ENCODE measurements around the gene NSG2. TPM values are rescaled to one million over a fixed set of nuclear protein-coding genes. Genes with fewer than 3 reads are reported as not detected.
A peak's percentile ranks its signal among the peaks of the same experiment; 100 is the strongest.
"Not testable (repeated sequence)": the region's sequence is repeated elsewhere in the genome, so short reads cannot be mapped to it uniquely, and the experiment has no call there.

Gene NSG2
- 2.7 TPM for polyA plus RNA-seq (2013, experiment 1 of 2)
- polyA plus RNA-seq (2013, experiment 2 of 2), result 0.71 TPM

- Histone ChIP-seq H3K4me1 (ENCODE audit: control insufficient read depth, insufficient read depth, low read length, poor library complexity, severe bottlenecking) (no peaks in the 10 kb centered on the region), H3K36me3 (ENCODE audit: control insufficient read depth, insufficient read depth, low read length) (no peaks in the 10 kb centered on the region), H3K9me3 (ENCODE audit: control insufficient read depth, low read length) (no peaks in the 10 kb centered on the region), H3K4me3 (ENCODE audit: extremely low read depth, insufficient read depth, low read length, poor library complexity, severe bottlenecking) (no peak within 1 kb of the TSS), H3K27ac (ENCODE audit: low read depth, low read length, severe bottlenecking) (no peak within 1 kb of the TSS)
- WGBS, 2 experiments (ENCODE audit: insufficient coverage in 2 of 2), result 0 to 2% methylated on average over 7 to 13 of the region's 17 CpGs
These were observed at the start of gene NSG2 for GRCh38 chr5:174045470-174046025. TSS of gene NSG2 (plus strand) at chr5:174045706. CDS start at chr5:174046756, 1,050 bp downstream.

- Histone ChIP-seq H3K36me3 (ENCODE audit: control insufficient read depth, insufficient read depth, low read length) (no peaks in the 10 kb centered on the region), H3K4me1 (ENCODE audit: control insufficient read depth, insufficient read depth, low read length, poor library complexity, severe bottlenecking) (no peaks in the 10 kb centered on the region), H3K27ac (ENCODE audit: low read depth, low read length, severe bottlenecking) (no peak overlapping the region), H3K4me3 (ENCODE audit: extremely low read depth, insufficient read depth, low read length, poor library complexity, severe bottlenecking) (no peak overlapping the region), H3K9me3 (ENCODE audit: control insufficient read depth, low read length) (no peaks in the 10 kb centered on the region)
- 82 to 89% methylated on average over 3 to 4 of the region's 4 CpGs for WGBS, 2 experiments (ENCODE audit: insufficient coverage in 2 of 2)
These were observed 48.2 kb upstream of the NSG2 start for GRCh38 chr5:173997331-173997730.

- Histone ChIP-seq H3K27ac (ENCODE audit: low read depth, low read length, severe bottlenecking) (no peak overlapping the region), H3K4me3 (ENCODE audit: extremely low read depth, insufficient read depth, low read length, poor library complexity, severe bottlenecking) (no peak overlapping the region), H3K9me3 (ENCODE audit: control insufficient read depth, low read length) (no peaks in the 10 kb centered on the region), H3K4me1 (ENCODE audit: control insufficient read depth, insufficient read depth, low read length, poor library complexity, severe bottlenecking) (no peaks in the 10 kb centered on the region), H3K36me3 (ENCODE audit: control insufficient read depth, insufficient read depth, low read length) (no peaks in the 10 kb centered on the region)
- WGBS, 2 experiments (ENCODE audit: insufficient coverage in 2 of 2), result 100% methylated on average over 1 of the region's 4 CpGs
These were observed 47.0 kb upstream of the NSG2 start for GRCh38 chr5:173998531-173998930.

- no peaks in the 10 kb centered on the region for H3K4me1 ChIP-seq (ENCODE audit: control insufficient read depth, insufficient read depth, low read length, poor library complexity, severe bottlenecking)
- H3K27ac ChIP-seq (ENCODE audit: low read depth, low read length, severe bottlenecking), result no peak overlapping the region
- no peaks in the 10 kb centered on the region for H3K9me3 ChIP-seq (ENCODE audit: control insufficient read depth, low read length)
- H3K4me3 ChIP-seq (ENCODE audit: extremely low read depth, insufficient read depth, low read length, poor library complexity, severe bottlenecking), result no peak overlapping the region
- 100% methylated on average over 1 of the region's 4 CpGs; no CpG with 5 or more reads in 1 of the 2 experiments for WGBS, 2 experiments (ENCODE audit: insufficient coverage in 2 of 2)
- no peaks in the 10 kb centered on the region for H3K36me3 ChIP-seq (ENCODE audit: control insufficient read depth, insufficient read depth, low read length)
These were observed 45.4 kb upstream of the NSG2 start for GRCh38 chr5:174000076-174000475.

GRCh38 chr5:174003795-174004194 lies 41.7 kb upstream of the NSG2 start:
- no peaks in the 10 kb centered on the region for H3K36me3 ChIP-seq (ENCODE audit: control insufficient read depth, insufficient read depth, low read length)
- no peaks in the 10 kb centered on the region for H3K4me1 ChIP-seq (ENCODE audit: control insufficient read depth, insufficient read depth, low read length, poor library complexity, severe bottlenecking)
- H3K27ac ChIP-seq (ENCODE audit: low read depth, low read length, severe bottlenecking), result no peak overlapping the region
- H3K4me3 ChIP-seq (ENCODE audit: extremely low read depth, insufficient read depth, low read length, poor library complexity, severe bottlenecking), result no peak overlapping the region
- H3K9me3 ChIP-seq (ENCODE audit: control insufficient read depth, low read length), result no peaks in the 10 kb centered on the region

GRCh38 chr5:174008922-174009321 lies 36.6 kb upstream of the NSG2 start:
- Histone ChIP-seq H3K27ac (ENCODE audit: low read depth, low read length, severe bottlenecking) (no peak overlapping the region), H3K9me3 (ENCODE audit: control insufficient read depth, low read length) (no peaks in the 10 kb centered on the region), H3K4me3 (ENCODE audit: extremely low read depth, insufficient read depth, low read length, poor library complexity, severe bottlenecking) (no peak overlapping the region), H3K36me3 (ENCODE audit: control insufficient read depth, insufficient read depth, low read length) (no peaks in the 10 kb centered on the region), H3K4me1 (ENCODE audit: control insufficient read depth, insufficient read depth, low read length, poor library complexity, severe bottlenecking) (no peaks in the 10 kb centered on the region)
- 94 to 98% methylated on average over 4 to 5 of the region's 5 CpGs for WGBS, 2 experiments (ENCODE audit: insufficient coverage in 2 of 2)

GRCh38 chr5:174010365-174010764 lies 35.1 kb upstream of the NSG2 start:
- no peaks in the 10 kb centered on the region for H3K9me3 ChIP-seq (ENCODE audit: control insufficient read depth, low read length)
- H3K27ac ChIP-seq (ENCODE audit: low read depth, low read length, severe bottlenecking), result no peak overlapping the region
- 100% methylated on average over 1 of the region's 1 CpG; no CpG with 5 or more reads in 1 of the 2 experiments for WGBS, 2 experiments (ENCODE audit: insufficient coverage in 2 of 2)
- H3K4me3 ChIP-seq (ENCODE audit: extremely low read depth, insufficient read depth, low read length, poor library complexity, severe bottlenecking), result no peak overlapping the region
- H3K4me1 ChIP-seq (ENCODE audit: control insufficient read depth, insufficient read depth, low read length, poor library complexity, severe bottlenecking), result no peaks in the 10 kb centered on the region
- no peaks in the 10 kb centered on the region for H3K36me3 ChIP-seq (ENCODE audit: control insufficient read depth, insufficient read depth, low read length)

- H3K36me3 ChIP-seq (ENCODE audit: control insufficient read depth, insufficient read depth, low read length), result no peaks in the 10 kb centered on the region
- H3K4me1 ChIP-seq (ENCODE audit: control insufficient read depth, insufficient read depth, low read length, poor library complexity, severe bottlenecking), result no peaks in the 10 kb centered on the region
- no CpG with 5 or more reads among the region's 3 CpGs for WGBS, 2 experiments (ENCODE audit: insufficient coverage in 2 of 2)
- H3K4me3 ChIP-seq (ENCODE audit: extremely low read depth, insufficient read depth, low read length, poor library complexity, severe bottlenecking), result no peak overlapping the region
- H3K27ac ChIP-seq (ENCODE audit: low read depth, low read length, severe bottlenecking), result no peak overlapping the region
- no peaks in the 10 kb centered on the region for H3K9me3 ChIP-seq (ENCODE audit: control insufficient read depth, low read length)
These were observed 34.1 kb upstream of the NSG2 start for GRCh38 chr5:174011441-174011840.

GRCh38 chr5:174020069-174020927 lies 25.2 kb upstream of the NSG2 start:
- H3K36me3 ChIP-seq (ENCODE audit: control insufficient read depth, insufficient read depth, low read length); H3K9me3 ChIP-seq (ENCODE audit: control insufficient read depth, low read length); H3K4me1 ChIP-seq (ENCODE audit: control insufficient read depth, insufficient read depth, low read length, poor library complexity, severe bottlenecking); H3K27ac ChIP-seq (ENCODE audit: low read depth, low read length, severe bottlenecking): not testable (repeated sequence)
- WGBS, 2 experiments (ENCODE audit: insufficient coverage in 2 of 2), result 77% methylated on average over 5 of the region's 19 CpGs; no CpG with 5 or more reads in 1 of the 2 experiments
- peak overlapping the region; percentile 11 for H3K4me3 ChIP-seq (ENCODE audit: extremely low read depth, insufficient read depth, low read length, poor library complexity, severe bottlenecking)

- Histone ChIP-seq H3K4me1 (ENCODE audit: control insufficient read depth, insufficient read depth, low read length, poor library complexity, severe bottlenecking) (no peaks in the 10 kb centered on the region), H3K27ac (ENCODE audit: low read depth, low read length, severe bottlenecking) (no peak overlapping the region), H3K4me3 (ENCODE audit: extremely low read depth, insufficient read depth, low read length, poor library complexity, severe bottlenecking) (no peak overlapping the region), H3K9me3 (ENCODE audit: control insufficient read depth, low read length) (no peaks in the 10 kb centered on the region), H3K36me3 (ENCODE audit: control insufficient read depth, insufficient read depth, low read length) (no peaks in the 10 kb centered on the region)
- 89 to 100% methylated on average over 1 to 3 of the region's 3 CpGs for WGBS, 2 experiments (ENCODE audit: insufficient coverage in 2 of 2)
These were observed 24.6 kb upstream of the NSG2 start for GRCh38 chr5:174020928-174021304.

Measured in mesodermal cell (in vitro differentiated cells).